AG09309 (cell line): ENCODE data around the gene FGFBP1.

Experiments used
- DNase-seq: peaks from one replicate; pipeline ENCODE4 v3.0.0-alpha.2; 2010; ENCODE audit warnings: low read depth
- H3K4me3 ChIP-seq: 2 replicates; pipeline ENCODE4 v1.5.1; 2011; ENCODE audit warnings: mild to moderate bottlenecking, low read depth, low read length, moderate library complexity; ENCODE audit not compliant: control insufficient read depth
- TF ChIP-seq, protein P1 (sequence below): IDR thresholded peaks from 2 replicates; pipeline ENCODE4 v1.5.1; 2011; ENCODE audit warnings: mild to moderate bottlenecking, low read depth, low read length, inconsistent platforms; ENCODE audit not compliant: insufficient read depth, control insufficient read depth; ENCODE audit errors: missing control alignments

FGFBP1 gene

DNA sequence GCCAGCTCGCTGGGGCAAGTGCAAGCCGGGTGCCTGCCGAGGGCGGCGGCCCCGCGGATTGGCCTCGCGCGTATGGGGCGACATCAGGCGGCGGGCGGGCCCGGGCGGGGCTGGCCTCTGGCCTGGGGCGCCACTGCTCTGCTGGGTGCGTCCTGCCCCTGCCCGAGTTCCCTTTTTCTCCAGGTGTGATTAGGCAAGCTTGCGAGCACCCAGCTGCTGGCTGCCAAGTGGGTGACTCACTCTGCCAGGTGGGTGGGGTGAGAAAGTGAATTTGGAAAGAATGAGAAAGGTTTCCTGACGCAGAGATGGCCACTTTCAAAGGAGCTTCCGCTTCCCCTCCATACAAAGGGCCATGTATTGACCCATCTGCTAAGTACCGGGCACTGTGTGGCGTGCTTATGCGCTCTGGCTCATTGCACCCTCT is 32.5 kb downstream of the FGFBP1 start:
- H3K4me3 ChIP-seq: no peak overlapping the region
- DNase-seq: no peak
- TF ChIP-seq, protein P1, sequence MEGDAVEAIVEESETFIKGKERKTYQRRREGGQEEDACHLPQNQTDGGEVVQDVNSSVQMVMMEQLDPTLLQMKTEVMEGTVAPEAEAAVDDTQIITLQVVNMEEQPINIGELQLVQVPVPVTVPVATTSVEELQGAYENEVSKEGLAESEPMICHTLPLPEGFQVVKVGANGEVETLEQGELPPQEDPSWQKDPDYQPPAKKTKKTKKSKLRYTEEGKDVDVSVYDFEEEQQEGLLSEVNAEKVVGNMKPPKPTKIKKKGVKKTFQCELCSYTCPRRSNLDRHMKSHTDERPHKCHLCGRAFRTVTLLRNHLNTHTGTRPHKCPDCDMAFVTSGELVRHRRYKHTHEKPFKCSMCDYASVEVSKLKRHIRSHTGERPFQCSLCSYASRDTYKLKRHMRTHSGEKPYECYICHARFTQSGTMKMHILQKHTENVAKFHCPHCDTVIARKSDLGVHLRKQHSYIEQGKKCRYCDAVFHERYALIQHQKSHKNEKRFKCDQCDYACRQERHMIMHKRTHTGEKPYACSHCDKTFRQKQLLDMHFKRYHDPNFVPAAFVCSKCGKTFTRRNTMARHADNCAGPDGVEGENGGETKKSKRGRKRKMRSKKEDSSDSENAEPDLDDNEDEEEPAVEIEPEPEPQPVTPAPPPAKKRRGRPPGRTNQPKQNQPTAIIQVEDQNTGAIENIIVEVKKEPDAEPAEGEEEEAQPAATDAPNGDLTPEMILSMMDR: no peak

DNA sequence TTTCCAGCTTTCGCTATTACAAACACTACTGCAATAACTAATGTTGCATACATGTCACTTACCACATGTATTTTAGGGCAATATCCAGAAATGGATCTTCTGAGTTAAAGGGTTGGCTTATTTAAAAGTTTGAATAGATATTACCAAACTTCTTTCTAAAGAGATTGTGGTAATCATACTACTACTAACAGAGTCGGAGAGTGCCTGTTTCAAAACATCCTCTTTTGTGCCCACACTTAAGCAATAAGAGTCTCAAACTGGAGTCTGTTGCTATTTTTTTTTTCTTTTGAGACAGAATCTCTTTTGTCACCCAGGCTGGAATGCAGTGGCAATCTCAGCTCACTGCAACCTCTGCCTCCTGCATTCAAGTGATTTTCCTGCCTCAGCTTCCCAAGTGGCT is 35.8 kb downstream of the FGFBP1 start:
- no peak for DNase-seq
- TF ChIP-seq, protein P1: no peak
- no peak overlapping the region for H3K4me3 ChIP-seq

DNA sequence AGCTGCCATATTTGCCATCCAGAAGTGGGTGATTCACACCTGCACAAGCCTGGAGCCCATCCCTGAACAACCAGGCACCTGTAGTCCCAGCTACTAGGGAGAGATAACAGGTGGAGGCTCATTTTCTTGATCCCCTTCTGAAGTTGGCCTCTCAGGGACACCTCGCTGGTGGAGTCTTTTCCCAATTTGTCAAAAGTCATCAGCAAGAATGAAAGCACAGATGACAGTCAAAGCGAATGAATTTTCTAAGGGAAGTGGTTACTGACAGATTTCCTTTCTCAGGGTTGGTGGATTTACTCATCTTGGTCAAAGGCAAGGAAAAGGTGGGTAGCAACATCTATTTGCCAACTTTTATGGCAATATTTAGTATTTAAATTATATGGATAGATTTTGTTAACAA is 36.5 kb downstream of the FGFBP1 start:
- TF ChIP-seq, protein P1: no peak
- no peak for DNase-seq

DNA sequence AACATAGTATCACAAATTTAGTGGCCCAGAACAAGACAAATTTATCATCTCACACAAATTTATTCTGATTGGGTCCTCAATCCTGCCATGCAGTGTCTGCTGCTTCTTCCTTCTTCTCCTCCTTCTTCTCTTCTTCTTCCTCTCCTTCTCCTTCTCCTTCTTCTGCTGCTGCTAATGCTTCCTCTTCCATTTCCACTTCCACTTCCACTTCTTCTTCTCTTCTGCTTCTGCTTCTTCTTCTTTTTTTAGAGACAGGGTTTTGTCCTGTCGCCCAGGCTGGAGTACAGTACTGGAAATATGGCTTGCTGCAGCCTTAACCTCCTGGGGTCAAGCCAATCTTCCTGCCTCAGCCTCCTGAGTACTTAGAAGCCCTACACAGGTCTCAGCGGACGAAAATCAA is 37.5 kb downstream of the FGFBP1 start:
- H3K4me3 ChIP-seq: no peak overlapping the region
- no peak for DNase-seq
- TF ChIP-seq, protein P1: no peak

More for the DNA sequence above, 36.5 kb downstream of the FGFBP1 start:
- no peak overlapping the region for H3K4me3 ChIP-seq

DNA sequence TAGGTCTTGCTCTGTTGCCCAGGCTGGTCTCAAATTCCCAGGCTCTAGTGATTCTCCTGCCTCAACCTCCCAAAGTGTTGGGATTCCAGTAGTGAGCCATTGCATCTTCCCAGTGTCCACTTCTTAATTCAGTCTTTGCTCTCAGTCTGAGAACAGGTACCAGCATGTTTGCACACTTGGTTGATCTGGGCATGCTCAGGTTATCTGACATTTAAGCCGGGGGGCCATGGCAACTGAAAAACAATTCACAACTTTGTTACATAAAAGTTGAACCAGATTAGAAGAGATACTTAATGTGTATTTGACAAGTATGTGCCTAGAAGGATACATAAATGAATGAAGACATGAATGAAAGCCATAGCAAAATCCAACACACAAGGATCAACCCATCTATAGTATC is 39.0 kb downstream of the FGFBP1 start:
- H3K4me3 ChIP-seq: no peak overlapping the region
- TF ChIP-seq, protein P1: no peak
- DNase-seq: no peak

DNA sequence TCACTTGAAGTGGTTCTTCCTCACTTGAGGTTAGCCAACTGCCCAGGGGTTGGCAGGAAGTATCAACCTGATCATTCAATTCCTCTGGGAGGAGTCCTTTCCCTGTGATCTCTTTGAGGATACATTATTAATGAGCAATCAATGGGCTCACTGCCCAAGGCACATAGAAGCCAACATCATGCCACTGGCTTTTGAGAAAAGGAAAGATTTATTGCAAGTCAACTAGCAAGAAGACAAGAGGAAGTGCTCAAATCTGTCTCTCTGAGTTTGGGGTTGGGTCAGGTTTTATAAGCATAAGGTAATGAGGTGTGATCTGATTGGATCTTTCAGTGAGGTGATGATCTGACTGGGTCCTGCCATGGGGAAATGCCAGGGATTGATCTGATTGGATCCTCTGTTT is 39.6 kb downstream of the FGFBP1 start:
- DNase-seq: no peak
- TF ChIP-seq, protein P1: no peak
- no peak overlapping the region for H3K4me3 ChIP-seq

DNA sequence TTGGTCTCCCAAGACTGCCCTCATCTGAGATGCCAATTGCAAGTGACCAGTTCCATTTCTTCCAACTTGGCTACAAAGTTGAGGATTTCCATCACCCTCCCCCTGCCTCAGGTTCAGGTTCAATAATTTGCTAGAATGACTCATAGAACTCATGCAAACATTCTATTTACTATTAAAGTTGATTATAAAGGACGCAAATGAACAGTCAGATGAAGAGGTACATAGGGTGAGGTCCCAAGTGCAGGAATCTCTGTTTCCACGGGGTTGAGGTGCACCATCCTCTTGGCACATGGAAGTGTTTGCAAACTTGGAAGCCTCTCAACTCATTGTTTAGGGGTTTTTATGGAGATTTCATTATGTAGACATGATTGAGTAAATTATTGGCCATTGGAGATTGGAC is 41.0 kb downstream of the FGFBP1 start:
- no peak overlapping the region for H3K4me3 ChIP-seq
- TF ChIP-seq, protein P1: no peak
- DNase-seq: no peak
